Hematopoietic multipotent progenitor cell treated with erythropoietin and hydrocortisone succinate and interleukin-3 and kit ligand, for 8 days (in vitro differentiated cells): ENCODE results near the gene POP5.
A peak's percentile ranks its signal among the peaks of the same experiment; 100 is the strongest.

ENCODE experiments used
- DNase-seq: peaks from one replicate; pipeline ENCODE4 v3.0.0-alpha.2; 2015

POP5 gene

DNA sequence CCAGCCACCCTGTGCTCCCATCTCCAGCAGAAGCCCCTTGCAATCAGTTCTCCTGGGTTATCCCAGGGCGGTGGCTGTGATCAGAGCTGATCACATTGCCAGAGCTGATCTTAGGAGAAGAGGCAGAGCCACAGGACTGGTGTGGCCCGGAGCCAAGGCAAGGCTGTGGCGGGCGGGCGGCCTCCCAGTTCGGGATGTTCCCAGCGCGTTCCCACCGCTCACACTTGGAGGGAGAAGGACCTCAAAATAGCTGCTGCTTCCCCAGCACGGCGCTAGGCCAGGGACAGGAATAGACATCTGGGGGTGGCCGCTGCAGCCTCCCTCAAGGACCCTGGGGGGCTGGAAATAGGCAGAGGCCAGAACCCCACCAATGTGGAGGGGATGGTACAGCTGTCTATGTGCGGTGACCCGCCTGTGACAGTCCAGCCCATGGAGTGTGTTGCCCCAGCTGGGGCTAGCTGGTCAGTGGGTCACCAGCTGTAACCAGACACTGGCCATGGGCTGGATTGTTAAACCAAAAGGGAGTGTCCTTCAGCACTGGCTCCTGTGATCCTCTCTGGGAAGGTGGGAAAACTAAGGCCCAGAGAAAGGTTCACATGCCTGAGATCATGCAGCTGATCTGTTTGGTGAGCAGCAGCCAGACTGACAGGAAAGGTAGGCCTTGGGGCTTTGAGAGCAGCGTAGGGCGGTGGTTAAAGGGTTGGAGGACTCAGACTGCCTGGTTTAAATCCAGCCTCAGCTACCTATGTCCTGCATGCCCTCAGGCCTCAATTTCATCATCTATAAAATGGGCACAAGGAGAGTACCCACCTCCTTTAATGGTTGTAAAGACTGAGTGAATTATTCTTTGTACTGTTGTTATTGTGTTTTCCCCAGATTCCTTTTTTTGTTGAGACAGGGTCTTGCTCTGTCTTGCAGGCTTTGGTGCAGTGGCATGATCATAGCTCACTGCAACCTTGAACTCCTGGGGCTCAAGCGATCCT is 8.0 kb upstream of the POP5 start:
- no peak for DNase-seq

DNA sequence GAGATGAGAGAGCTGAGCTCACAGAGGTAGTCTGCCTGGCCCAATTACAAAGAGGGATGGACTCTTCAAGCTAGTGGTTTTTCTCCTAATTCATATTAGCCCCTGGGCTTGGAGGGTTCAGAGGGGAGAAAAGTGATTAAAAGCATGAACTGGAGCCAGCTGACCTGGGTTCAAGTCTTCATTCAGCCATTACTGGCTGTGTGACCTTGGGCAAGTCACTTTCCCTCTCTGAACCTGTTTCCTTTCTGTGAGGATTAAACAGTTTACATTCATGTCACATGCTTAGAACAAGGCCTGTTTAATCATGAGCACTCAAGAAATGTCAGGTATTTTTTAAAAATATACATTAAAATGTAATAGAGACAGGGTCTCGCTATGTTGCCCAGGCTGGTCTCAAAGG is 7.2 kb upstream of the POP5 start:
- no peak for DNase-seq

DNA sequence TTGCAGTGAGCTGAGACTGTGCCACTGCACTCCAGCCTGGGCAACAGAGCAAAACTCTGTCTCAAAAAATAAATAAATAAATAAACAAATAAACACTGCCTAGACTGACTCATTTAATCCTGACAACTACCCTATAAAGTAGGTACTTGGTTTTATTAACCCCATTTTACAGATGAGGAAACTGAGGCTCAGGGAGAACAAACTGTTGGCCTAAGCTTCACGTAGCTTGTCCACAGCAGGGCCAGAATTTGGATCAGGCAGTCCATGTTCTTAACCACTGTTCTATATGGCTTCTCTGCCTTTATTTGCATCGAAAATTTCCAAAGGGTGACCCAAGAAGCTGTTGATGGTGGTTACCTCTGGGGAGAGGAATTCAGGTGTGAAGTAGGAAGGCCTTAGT is 5.7 kb upstream of the POP5 start:
- no peak for DNase-seq

DNA sequence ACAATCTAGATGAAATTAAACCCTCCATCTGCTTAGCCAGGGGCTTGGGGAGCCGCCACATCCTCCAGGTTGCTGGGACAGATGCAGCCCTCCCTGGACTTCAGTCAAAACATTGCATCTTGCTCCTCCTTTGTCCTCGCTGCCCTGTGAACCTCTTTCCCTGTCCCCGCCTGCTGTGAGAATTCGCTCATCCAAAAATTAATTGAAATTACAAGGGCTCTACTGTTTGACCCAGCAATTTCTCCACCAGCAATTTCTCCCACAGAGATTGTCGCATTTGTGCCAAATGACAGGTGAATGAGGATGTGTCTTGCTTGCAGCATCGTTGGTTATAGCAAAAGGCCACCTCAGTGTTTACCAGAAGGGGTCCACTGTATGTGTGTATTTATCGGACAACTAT is 5.0 kb upstream of the POP5 start:
- DNase-seq = no peak

DNA sequence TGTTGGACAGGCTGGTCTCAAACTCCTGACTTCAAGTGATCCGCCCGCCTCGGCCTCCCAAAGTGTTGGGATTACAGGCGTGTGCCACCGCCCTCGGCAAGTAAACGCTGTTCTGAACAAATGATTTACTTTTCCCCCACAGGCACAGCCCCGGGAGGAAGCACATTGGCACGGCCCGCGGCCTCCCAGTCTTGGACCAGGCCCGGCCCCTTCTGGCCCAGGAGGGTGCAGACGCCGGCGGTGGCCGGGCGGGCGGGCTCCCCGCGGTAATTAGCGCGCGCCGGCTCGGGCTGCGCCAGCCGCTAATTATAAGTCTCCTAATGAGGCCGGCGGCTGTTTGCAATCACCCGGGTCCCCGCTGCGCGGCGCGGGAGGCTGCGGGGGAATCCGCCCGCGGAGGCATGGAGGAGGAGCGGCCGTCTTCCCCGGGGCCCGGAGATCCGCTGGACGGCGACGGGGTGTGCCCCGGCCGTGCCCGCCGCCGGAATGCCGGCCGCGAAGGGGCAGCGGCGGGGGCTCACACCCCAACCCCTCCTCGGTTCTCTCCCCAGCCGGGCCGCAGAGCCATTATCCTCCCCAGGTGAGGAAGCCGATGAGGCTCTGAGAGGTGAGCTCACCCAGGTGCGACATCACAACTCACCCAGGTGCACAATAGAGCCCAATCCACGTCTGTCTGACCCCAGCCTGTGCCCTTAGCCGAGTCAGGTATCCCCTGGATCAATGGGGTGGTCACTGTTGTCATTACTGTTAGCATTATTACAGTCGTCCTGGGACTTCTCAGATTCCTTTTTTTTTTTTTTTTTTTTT is 3.3 kb upstream of the POP5 start:
- DNase-seq = peak; percentile 64

DNA sequence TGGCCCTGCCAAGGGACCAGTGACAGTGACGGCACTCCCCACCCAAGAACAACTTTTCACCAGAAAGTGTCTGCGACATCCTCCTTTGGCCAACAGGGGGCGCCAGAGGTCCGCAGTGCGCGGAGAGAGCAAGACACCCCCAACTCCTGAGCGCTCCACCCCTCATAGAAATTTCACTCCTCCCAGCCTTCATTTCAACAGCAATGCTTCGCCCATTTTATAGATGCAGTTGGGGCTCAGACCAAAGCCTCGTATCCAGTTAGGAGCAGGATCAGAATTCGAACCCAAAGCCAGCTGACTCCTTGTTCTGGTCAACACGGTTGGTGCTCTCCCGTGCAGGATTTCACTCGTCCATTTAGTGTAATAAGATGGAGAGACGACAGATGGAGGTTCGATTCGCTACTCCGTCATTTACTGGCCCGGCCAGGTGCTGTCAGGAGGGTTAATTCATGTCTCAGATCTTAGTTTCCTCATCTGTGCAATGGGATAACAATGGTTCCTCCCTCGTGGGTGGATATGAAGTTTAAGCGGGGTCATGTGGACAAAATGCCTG is 2.4 kb upstream of the POP5 start:
- peak; percentile 82 for DNase-seq

DNA sequence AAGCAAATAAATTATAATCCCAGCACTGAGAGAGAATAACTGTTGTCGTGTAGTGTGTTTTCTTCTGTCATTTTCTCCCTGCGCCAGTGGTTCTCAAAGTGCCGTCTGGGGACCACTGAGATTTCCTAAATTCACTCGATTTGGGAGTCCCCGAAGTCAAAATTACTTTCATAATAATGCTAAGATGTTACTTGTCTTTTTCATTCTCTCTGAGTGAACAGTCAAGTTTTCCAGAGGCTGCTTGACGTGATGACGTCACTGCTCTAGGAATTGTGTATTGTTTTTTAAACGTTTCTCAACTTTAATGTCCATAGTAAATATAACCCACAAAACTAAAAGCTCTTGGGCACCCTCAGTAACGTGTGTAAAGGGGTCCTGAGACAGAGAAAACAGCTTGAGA is 796 bp upstream of the POP5 start:
- no peak for DNase-seq

DNA sequence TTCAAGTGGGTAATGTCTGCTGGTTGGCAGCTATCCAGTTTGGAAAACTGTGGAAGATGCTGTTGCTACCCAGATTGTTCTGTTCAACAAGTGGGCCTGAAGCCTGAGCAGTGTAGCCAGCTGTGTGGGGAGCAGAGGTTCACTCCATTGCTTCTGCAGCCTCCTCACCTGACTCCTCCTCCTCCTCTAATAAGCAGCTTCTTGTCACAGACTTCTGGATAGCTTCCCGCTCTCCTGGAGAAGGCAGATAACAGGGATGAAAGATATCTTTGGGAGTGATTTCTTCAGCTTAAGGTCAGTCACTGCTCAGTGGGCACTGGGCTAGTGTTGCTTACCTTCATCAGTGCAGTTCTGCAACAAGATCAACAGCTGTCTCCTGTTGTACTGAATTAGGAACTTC is 2.0 kb downstream of the POP5 start:
- no peak for DNase-seq

DNA sequence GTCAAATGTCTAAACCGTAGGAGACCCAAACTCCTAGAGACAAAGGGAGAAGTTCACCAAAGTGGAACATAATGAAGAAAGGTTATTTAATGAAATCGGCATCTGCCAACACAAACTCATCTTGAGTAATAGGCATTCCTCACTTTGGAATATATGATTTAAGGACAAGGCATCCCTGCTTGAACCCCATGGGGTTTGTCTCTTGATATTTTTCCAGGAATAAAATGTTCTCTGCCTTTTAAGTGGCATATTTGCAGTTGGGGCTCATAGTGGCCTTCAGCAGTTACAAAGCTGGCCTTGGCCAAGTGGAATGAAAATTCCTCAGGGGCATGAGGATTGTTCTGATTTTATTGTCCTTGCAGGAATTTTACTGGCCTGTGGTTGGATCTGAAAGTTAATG is 7.1 kb downstream of the POP5 start:
- DNase-seq = no peak

DNA sequence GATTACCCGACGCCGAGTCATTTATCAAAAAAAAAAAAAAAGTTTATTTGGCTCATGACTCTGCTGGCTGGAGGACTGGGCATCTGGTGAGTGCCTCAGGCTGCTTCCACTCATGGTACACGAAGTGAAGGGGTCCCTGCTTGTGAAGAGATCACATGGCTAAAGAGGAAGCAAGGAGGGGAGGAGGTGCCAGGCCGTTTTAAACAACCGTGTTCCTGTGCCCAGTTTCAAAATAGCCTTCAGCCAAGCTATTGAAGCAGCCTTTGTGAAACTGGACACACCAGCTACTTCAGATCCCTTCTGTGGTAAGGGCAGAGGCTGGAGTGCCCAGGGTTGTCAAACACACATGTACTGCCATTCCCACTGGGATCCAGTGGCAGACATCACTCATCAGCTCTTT is 7.6 kb downstream of the POP5 start:
- DNase-seq = no peak

DNA sequence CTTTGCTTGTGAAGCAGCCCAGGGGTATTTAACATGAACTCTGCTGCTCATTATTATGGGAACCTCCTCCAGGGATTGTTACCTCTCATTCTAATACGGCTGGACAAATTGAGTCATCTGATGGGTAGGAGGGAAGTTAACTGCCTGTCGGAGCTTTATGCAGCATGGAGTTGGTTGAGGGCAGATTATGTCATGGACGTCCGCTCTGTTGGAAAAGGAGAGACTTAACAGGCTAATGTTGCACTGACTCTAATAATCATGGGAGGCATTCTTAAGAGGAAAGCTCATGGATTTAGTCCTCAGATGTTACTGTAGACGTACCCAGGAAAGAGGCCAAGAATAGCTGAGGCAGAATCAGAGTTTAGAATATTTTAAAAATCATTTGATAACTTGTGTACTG is 9.9 kb downstream of the POP5 start:
- no peak for DNase-seq

DNA sequence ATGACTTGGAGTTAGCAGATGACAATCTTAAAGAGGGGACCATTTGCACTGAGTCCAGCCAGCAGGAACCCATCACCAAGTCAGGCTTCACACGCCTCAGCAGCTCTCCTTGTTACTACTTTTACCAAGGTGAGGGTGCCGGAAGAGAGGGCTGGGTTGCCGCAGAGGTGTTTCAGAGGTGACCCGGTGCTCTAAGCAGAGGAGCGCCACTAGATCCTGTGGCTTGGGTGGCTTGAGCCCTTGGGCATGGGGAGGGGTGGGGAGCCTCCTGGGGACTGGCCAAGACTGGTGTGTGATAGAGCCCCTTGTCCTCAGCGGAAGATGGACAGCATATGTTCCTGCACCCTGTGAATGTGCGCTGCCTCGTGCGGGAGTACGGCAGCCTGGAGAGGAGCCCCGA is 17.7 kb downstream of the POP5 start:
- DNase-seq = no peak

DNA sequence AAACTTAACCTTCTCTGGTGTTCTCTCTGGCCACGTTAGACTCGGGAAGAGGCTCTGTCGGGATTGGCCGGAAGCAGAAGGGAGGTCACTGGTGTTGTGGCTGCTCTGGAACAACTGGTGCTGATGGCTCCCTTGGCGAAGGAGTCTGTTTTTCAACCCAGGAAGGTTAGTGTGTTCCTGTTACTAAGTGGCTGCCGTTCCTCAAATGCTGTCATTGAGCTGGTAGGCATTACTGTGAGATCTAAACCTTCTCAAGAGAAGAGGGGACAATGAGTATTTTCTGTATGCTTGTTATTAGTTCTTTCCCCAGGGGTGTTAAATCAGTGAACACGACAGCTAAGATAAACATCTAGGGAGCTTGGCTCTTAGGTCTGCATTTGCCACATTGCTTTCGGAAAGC is 18.3 kb downstream of the POP5 start:
- DNase-seq = no peak

DNA sequence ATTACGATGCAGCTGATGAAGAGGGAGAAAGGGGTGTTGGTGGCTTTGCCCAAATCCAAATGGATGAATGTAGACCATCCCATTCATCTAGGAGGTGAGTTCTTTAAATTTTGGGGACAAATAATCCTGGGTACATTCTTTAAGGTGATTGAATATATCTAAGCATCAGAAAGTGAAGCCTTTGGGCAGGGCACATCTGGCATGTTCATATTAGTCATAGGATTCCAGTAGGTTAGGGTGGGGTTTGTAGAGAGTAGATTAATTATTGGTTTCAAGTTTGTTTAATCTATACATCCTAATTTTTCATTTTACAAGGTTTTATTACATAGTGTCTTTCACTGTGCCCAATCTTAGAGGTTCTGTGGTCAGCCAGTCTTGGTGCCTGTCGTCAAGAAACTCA is 23.6 kb downstream of the POP5 start:
- no peak for DNase-seq

DNA sequence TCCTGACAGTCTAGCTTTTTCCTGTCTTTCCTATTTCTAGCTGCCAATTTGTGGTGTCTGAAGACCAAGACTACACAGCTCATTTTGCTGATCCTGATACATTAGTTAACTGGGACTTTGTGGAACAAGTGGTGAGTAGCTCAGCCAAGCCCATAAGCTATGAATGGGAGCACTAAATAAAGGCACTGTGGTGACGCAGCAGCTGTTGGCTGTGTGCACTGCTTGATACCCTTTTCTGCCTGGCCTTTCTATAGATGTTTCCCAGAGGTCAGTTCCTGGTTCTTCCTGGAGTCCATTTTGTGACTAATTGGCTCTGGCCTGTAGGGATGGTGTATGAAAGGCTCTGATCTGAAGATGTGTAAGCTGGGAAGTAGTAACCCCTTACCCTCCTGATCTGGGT is 26.5 kb downstream of the POP5 start:
- no peak for DNase-seq

DNA sequence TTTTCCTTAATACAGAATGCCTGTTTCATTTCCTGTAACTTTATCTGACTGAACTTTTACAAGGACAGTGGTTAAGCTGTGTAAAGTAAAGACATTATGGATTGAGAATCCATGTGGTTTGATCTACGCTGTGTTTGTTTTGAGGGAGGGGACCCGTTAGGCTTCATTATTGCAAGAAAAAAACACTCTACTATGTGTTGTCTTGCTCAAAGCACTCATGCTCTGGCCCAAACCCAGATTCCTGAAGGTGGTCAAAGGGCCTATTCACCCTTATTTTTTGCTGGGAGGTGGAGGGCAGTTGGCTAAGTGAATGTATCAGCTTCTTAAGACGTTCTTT is 35.2 kb downstream of the POP5 start:
- no peak for DNase-seq

DNA sequence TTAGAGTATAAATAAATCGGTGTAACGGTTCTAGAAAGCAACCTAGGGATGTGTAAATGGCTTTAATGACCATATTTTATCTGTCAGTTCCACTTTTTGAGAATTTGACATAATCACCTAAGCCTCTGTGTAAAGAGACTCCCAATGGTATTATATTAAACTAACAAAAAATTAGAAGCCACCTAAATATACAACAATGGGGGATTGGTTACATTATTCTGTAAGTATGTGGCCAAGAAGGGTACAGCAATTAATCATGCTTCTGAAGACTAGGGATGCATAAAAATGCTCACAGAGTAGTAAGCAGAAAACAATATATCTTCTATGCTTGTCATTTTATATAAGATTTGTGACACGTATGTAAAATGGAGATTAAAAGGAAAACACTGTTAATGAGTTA is 36.5 kb downstream of the POP5 start:
- no peak for DNase-seq

DNA sequence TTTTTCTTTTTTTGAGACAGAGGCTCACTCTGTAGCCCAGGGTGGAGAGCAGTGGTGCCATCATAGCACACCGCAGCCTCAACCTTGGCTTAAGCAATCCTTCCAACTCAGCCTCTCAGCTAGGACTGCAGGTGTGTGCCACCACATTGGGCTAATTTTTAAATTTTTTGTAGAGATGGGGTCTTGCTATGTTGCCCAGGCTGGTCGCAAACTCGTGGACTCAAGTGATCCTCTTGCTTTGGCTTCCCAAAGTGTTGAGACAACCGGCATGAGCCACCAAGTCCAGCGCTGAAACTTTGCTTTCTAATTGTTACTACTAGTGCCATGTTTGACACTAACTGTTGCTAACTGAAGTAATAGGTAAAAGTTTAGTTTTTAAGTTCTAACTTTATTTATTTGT is 39.0 kb downstream of the POP5 start:
- DNase-seq = no peak

DNA sequence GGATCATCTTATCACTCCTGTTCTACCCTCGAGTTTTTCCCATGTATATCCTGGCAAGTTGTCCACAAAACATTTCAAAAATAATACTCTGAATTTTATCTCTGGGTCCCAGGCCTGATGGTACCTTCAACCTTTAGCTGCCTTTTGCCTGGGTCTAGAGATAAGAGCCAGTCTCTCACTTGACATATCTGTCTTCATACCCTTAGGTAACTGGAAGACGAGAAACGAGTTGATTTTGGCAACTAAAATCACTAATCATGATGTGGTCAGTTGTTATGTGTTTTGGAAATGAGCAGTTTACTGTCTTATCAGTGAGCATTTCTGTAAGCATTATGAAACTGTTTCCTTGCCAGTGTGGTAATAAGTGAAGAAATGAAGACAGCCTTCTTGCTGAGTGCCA is 40.8 kb downstream of the POP5 start:
- DNase-seq = peak; percentile 98

DNA sequence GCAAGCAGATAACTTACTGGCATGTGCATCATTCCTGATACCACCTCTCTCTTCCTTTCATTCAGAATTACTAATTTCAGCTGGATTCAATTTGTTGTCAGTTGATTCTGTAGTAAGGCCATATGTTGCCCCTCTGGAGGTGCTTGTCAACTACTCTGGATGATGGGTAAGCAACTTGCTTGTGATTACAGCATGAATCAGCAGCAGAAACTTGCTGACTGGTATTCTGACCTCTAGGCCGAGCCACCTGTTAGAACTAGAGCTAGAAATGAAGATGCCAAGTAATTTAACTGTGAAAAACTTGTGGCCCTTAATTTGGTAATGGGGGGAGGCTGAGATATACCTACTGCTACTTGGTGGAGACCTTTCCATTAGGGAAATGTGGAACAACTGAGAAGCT is 41.9 kb downstream of the POP5 start:
- no peak for DNase-seq

DNA sequence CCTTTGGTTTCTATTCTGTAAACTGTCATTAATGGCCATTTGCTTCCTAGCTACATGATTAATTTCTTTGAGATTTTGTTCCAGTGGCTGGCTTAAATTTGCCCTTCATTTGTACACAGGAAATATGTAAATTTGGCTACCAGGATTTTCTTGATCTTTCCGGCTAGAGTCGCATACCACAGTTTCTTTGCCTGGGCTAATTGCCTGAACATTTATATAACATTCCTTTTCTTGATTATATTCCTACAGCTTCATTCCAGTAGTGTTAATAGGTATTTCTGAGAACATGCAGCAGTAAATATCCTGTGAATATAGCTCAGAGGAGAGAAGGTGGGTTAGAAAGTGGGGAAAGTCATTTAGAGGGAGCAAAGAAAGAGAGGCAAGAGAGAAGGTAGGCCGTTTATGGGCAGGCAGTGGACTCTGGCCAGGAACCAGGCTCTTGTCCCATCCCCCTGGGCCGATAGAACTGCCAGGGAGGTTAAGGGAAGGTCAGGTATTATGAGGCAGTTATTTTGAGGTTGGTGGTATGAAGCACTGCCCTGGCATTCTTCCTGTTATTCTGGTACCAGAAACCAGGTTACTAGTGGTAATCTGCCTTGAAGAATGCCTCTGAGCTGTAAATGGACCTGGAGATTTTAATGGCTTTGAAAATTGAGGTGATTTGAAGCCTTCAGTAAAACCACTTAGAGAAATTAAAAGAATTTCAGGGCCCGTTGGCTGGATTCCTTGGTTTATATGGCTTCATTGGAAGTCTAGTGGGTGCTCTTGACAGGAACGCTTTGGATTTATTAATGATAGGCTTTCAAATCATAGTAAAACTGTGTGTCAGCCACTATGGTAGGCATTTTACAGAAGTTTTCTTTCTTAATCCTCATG is 42.7 kb downstream of the POP5 start:
- DNase-seq = no peak

DNA sequence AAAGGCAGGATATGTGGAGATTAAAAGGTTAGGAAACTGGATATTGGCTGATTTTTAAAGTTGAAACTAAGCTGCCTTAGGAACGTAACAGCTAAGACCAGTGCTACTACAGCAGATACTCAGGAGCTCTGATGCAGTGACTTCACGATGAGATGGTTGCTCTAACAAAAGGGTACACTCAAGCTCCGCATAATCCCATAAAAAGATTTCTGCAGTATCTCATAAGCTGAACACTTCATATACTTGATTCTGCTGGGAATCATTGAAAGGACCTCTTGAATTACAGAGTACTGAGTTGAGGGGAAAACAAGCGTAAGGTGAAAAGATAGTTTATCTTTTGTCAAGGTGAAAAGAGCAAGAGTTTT is 43.4 kb downstream of the POP5 start:
- no peak for DNase-seq
